Nephron (organoid): ENCODE results near the gene BRCC3.
"Not testable (repeated sequence)": the region's sequence is repeated elsewhere in the genome, so short reads cannot be mapped to it uniquely, and the experiment has no call there.

Experiments
- H3K27ac Mint-ChIP-seq, 3 experiments: 2 replicates each; pipeline ENCODE4 v1.8.0; 2020; ENCODE audit warnings: mixed read lengths in 3 of 3, mild to moderate bottlenecking in 2 of 3, moderate library complexity in 1 of 3
- H3K27me3 Mint-ChIP-seq: 2 replicates; pipeline ENCODE4 v1.8.0; 2021; ENCODE audit warnings: low read depth, mild to moderate bottlenecking, moderate library complexity, mixed read lengths
- H3K36me3 Mint-ChIP-seq: 2 replicates; pipeline ENCODE4 v1.8.0; 2020; ENCODE audit warnings: low read depth, mixed read lengths
- H3K4me1 Mint-ChIP-seq: 2 replicates; pipeline ENCODE4 v1.8.0; 2020; ENCODE audit warnings: mixed read lengths
- H3K4me3 Mint-ChIP-seq, 3 experiments: 2 replicates each; pipeline ENCODE4 v1.8.0; 2020; ENCODE audit warnings: mild to moderate bottlenecking in 3 of 3, mixed read lengths in 3 of 3, moderate library complexity in 2 of 3
- H3K9me3 Mint-ChIP-seq: 2 replicates; pipeline ENCODE4 v1.8.0; 2020; ENCODE audit warnings: mixed read lengths
- CTCF ChIP-seq, 3 experiments: fragments of 200-600 bp; sonication (generic); IDR thresholded peaks; one replicate each; pipeline ENCODE4 v1.5.0; 2021; ENCODE audit warnings: antibody characterized with exemption in 3 of 3; ENCODE audit not compliant: unreplicated experiment in 3 of 3

BRCC3 gene

GRCh38 chrX:155144926-155145325 lies 73.6 kb downstream of the BRCC3 start:
- Mint-ChIP-seq H3K9me3 (peaks cover 10% of the 10 kb centered on the region), H3K4me1 (peaks cover 11% of the 10 kb centered on the region), H3K27me3 (no peaks in the 10 kb centered on the region), H3K27ac (no peak overlapping the region), H3K4me3 (no peak overlapping the region), H3K36me3 (no peaks in the 10 kb centered on the region)
- no peak for TF ChIP-seq CTCF (IDR thresholded peaks at IDR 0.05; ENCODE audit: unreplicated experiment in 3 of 3)

- not testable (repeated sequence) for H3K27me3 Mint-ChIP-seq, H3K36me3 Mint-ChIP-seq, H3K4me3 Mint-ChIP-seq
- H3K27ac Mint-ChIP-seq: peak overlapping the region in 1 of 3 experiments; percentile 20
- peaks cover 21% of the 10 kb centered on the region for H3K9me3 Mint-ChIP-seq
- H3K4me1 Mint-ChIP-seq: peaks cover 11% of the 10 kb centered on the region
These were observed 76.3 kb downstream of the BRCC3 start for GRCh38 chrX:155147612-155148011.

GRCh38 chrX:155148166-155148565 lies 76.9 kb downstream of the BRCC3 start:
- H3K27ac Mint-ChIP-seq, H3K4me3 Mint-ChIP-seq, H3K27me3 Mint-ChIP-seq, H3K36me3 Mint-ChIP-seq: not testable (repeated sequence)
- H3K4me1 Mint-ChIP-seq: peaks cover 11% of the 10 kb centered on the region
- H3K9me3 Mint-ChIP-seq: peaks cover 21% of the 10 kb centered on the region

- no peak overlapping the region for H3K27ac Mint-ChIP-seq
- H3K27me3 Mint-ChIP-seq: no peaks in the 10 kb centered on the region
- peaks cover 11% of the 10 kb centered on the region for H3K4me1 Mint-ChIP-seq
- H3K9me3 Mint-ChIP-seq: peaks cover 21% of the 10 kb centered on the region
- H3K36me3 Mint-ChIP-seq: no peaks in the 10 kb centered on the region
- H3K4me3 Mint-ChIP-seq: no peak overlapping the region
- peak; percentile 21 to 43 (median 23) for TF ChIP-seq CTCF (IDR thresholded peaks at IDR 0.05; ENCODE audit: unreplicated experiment in 3 of 3)
These were observed 77.6 kb downstream of the BRCC3 start for GRCh38 chrX:155148724-155149537.

- H3K27me3 Mint-ChIP-seq: no peaks in the 10 kb centered on the region
- H3K36me3 Mint-ChIP-seq: no peaks in the 10 kb centered on the region
- no peak overlapping the region for H3K4me3 Mint-ChIP-seq
- no peak overlapping the region for H3K27ac Mint-ChIP-seq
- H3K9me3 Mint-ChIP-seq: peaks cover 10% of the 10 kb centered on the region
- H3K4me1 Mint-ChIP-seq: no peaks in the 10 kb centered on the region
- TF ChIP-seq CTCF (IDR thresholded peaks at IDR 0.05; ENCODE audit: unreplicated experiment in 3 of 3): no peak
These were observed 98.6 kb downstream of the BRCC3 start for GRCh38 chrX:155169881-155170280.
